HuH-7 (cell line): ENCODE data around the gene LCE6A.

ENCODE experiments used
- DNase-seq: peaks from one replicate; pipeline ENCODE4 v3.0.0; 2011; ENCODE audit warnings: low spot score

The LCE6A gene

DNA sequence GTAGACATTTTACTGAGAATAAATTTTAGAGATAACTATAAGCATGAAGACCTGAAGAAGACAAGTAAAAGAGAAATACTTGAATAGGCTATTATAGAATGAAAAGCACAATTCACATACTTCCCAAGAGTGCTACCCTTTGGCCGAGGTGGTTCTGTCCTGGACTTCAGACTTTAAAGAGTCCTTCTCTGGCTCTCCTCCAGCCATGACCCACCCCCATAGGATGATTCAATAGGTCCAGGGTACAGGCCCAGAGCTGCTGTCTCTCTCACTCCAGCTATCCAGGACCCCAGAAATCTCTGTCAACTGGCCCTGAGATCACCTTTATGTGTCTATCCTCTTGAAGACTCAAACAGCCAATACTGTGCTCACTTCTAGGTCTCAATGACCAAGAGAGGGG is 34.2 kb downstream of the LCE6A start:
- DNase-seq: no peak

DNA sequence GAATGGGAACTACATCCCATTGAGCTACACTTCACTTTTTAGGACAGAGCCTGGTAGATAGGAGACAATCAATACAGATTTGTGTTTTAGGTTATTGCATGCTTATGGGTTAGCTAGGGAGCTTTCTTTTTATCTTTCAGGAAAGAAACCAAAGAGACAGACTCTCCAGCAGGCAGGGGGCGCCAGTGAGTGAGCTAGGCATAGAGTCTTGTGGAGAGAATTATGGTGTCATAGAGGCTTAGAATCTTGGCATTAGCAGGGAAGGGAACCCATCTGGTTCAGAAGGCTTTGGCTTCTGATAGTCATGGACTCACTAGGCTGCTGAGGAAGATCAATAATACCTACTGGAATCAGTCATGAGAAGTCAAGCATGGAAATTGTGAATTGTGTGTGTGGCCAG is 35.4 kb downstream of the LCE6A start, which contains the start of gene SMCP:
Gene SMCP, plus strand, starts transcription at position 281 of the 400 bp plus-strand sequence. CDS start 6,101 bp downstream, outside the sequence.
- no peak for DNase-seq

DNA sequence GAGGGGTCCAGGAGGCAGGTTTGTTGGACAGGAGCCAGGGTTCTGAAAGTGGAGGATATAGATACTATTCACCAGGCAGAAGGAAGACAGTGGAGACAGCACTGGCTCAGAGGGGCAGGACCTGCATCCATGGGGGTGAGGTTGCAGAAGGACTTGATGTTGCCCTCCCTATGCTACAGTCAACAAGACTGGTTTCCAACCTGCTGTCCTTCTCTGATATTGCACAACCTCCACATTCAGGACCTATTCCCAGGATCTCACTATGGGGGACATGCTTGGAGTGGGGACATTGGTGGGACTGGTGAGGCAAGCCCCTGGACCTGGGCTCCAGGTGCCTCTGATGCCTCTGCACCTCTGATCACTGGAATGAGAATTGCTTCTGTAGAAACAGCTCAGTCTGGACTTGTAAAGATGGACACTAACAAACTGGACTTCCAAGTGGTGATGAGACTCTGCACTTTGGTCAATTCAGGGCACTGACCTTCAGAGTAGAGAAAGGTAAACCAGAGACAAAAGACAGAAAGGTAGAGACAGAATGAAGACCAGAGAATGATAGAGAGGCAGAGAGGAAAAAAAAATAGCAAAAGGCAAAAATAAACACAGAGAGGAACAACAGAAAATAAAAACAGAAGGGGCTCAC is 37.0 kb downstream of the LCE6A start:
- DNase-seq: no peak

DNA sequence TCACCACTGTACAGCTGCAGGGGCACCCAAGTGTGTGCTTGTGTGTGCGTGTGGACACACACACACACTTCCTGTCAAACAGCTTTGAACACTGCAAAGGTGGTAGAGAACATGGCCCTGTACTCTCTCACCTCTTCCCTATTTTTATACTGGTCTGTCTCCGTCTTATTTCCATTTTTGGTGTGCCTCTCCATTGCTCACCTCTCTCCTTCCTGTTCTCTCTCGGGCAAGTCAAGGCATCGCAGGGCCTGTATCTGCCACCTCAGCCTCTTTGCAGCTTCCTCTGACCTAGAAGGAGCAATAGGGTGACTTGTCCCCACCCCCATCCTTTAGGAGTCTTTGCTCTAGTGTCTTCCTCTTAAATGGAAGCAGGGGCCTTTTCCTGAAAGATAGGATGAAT is 37.7 kb downstream of the LCE6A start:
- no peak for DNase-seq

DNA sequence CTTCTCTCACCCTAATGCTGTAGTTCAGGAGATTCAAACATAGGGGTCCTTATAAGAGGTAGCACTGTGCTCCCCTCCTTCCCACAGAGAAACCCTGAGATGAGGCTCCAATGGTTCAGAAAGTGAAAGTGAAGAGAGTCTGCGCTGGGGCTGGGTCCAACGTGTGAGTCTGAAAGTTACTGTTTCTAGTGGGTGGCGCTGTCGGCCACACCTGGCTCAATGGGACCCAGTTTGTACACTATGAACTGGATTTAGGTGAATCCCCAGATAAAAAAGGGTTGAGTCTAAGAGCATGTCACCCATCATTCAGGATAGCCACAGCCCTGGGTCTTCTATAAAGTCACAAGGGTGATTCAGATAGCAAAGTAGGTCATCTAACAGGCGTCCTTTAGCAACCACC is 38.3 kb downstream of the LCE6A start:
- no peak for DNase-seq

DNA sequence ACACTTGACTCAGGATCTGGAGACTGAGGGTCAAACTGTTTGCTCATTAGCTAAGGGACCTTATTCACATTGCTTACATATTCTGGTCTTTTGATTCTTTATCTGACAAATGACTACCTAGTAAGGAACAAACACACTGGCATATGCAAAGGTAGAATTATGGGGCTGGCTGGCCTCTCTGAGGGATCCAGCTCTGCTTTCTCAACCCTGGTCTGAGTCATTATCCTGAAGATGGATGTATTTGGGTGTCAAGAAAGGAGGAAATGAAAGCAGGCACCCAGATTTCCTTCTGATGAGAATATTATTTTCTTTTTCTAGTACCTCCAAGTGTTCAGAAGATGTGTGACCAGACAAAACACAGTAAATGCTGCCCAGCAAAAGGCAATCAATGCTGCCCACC is 41.4 kb downstream of the LCE6A start:
- no peak for DNase-seq

DNA sequence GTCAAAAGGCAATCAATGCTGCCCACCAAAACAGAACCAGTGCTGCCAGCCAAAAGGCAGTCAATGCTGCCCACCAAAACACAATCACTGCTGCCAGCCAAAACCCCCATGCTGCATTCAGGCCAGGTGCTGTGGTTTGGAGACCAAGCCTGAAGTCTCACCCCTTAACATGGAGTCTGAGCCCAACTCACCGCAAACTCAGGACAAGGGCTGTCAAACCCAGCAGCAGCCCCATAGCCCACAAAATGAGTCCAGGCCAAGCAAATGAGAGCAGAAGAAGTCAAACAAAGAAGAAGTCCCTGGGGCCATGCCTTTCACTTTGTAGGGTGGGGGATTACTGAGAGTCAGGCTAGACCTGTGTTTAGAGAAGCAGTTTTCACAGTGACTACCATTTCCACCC is 41.9 kb downstream of the LCE6A start:
- DNase-seq: no peak

DNA sequence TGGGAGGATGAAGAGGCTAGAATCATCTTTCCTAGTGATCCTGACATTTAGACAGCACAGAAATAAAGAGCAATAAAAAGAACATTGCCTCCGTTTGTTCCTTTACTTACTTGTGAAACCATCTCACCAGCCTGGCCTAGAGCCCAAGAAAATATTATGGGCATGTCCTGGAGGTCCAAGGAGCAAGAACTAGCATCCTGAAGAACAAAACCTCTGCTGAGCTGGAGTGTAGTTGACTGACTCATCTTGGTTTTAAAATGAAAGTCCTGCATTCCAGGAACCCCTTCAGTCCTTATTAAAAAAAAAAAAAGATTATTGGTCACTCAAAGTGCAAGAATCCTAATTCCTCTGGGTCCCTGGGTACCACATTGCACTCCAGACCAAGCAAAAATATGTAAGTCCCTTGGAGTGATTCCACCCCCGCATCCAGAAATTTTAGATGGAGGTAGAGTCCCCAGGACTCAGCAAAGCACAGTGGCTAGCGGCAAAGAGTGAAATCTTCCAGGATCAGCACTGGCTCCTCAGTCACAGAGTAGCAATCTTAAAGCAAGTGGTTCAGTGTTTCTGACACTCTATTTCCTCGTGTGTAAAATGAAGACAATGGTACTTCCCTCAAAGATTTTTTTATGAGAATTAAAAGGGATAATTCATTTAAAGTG is 42.4 kb downstream of the LCE6A start:
- DNase-seq: no peak

DNA sequence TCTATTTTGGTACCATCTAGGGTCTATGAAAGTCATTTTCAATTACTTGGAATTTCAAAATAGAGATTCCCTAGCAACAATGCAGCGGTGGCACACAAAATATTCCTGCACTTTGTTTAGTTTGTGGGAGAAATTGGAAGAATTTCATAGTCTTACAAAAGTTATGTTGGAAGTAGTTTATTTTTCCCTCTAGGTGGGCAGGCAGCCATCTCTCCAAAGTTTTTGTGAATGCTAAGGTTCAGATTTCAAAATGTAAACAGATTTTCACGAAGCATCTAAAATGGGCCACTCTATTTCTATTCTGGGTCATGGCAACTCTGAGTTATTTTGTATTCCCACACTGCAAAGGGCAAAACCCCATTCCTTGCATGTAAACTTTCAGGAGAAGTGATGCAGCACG is 43.4 kb downstream of the LCE6A start:
- no peak for DNase-seq

DNA sequence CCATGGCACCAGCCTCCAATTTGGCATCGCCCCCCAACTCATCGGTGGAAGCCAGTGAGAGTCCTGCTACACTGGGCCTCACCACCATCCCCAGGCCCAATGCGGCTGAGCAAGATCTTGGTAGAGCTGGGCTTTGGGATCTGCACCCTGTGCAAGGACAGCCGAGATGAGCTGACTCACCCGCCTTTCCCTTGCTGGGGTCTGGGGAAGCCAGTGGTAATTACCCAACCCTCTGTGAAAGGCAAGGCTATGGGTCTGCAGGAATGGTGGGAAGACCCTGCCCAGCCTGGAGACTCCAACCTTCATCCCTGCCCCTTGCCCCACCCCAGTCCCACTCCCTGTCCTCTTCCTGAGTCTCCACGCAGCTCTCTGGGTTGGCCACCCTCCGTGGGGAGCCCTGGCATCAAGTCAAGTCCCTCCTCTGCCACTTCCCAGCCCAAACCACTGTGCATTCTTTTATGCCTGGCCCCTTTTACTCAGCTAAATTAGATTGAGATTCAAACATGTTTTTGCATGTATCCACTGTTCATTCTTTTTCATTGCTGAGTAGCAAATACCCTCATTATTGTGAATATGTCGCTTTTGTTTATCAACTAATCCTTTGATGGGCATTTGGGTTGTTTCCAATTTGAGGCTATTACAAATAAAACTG is 44.2 kb downstream of the LCE6A start:
- no peak for DNase-seq

DNA sequence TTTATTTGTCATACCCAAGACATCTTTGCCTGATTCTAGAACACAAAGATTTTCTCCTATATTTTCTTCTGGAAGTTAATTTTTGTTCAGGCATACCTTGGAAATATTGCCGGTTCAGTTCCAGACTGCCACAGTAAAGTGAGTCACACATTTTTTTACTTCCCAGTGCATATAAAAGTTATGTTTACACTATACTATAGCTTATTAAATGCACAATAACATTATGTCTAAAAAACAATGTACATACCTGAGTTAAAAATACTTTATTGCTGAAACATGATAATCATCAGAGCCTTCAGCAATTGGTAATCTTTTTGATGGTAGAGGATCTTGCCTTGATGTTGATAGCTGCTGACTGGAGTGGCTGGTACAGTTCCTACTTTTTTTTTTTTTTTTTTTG is 45.5 kb downstream of the LCE6A start:
- no peak for DNase-seq
